ENCODE measurements around the gene CSE1L.

- no peak for TF ChIP-seq POLR2A (IDR thresholded peaks at IDR 0.05)
- TF ChIP-seq, protein P1, sequence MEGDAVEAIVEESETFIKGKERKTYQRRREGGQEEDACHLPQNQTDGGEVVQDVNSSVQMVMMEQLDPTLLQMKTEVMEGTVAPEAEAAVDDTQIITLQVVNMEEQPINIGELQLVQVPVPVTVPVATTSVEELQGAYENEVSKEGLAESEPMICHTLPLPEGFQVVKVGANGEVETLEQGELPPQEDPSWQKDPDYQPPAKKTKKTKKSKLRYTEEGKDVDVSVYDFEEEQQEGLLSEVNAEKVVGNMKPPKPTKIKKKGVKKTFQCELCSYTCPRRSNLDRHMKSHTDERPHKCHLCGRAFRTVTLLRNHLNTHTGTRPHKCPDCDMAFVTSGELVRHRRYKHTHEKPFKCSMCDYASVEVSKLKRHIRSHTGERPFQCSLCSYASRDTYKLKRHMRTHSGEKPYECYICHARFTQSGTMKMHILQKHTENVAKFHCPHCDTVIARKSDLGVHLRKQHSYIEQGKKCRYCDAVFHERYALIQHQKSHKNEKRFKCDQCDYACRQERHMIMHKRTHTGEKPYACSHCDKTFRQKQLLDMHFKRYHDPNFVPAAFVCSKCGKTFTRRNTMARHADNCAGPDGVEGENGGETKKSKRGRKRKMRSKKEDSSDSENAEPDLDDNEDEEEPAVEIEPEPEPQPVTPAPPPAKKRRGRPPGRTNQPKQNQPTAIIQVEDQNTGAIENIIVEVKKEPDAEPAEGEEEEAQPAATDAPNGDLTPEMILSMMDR (IDR thresholded peaks at IDR 0.05): no peak
Measured at GRCh38 chr20:49099011-49099410, 52.9 kb downstream of the CSE1L start.
